IMR-90 (cell line): ENCODE measurements around the gene SLC13A5. TPM values are rescaled to one million over a fixed set of nuclear protein-coding genes. Genes with fewer than 3 reads are reported as not detected.

Experiments
- ATAC-seq: fragments of 200-7000 bp; cut with Tn5 transposase; 2 replicates; pipeline ENCODE4 v1.9.1; 2020; ENCODE audit warnings: low read depth, mild to moderate bottlenecking, moderate library complexity
- BruUV-seq: library from RNA; stranded (reverse); fragments of 400-500 nt; replicated peaks from 2 replicates; lab custom pipeline; 2021; lab: Mats Ljungman, UMichigan
- CTCF ChIA-PET: fragments of 300-600 bp; formaldehyde crosslinking; extraction: SDS; loops from one replicate; lab custom pipeline; 2021; ENCODE audit warnings: antibody characterized with exemption; lab: Yijun Ruan, JAX
- POLR2A ChIA-PET: fragments of 300-600 bp; sonication (Branson Sonifier 250); formaldehyde crosslinking; loops from one replicate; lab custom pipeline; 2022; ENCODE audit warnings: antibody characterized with exemption; ENCODE audit not compliant: unreplicated experiment; lab: Charles Lee
- DNase-seq: peaks from one replicate; pipeline ENCODE4 v3.0.0; 2013
- H2AFZ ChIP-seq: replicated peaks from 2 replicates; pipeline ENCODE3; 2013; ENCODE audit warnings: low read length, mild to moderate bottlenecking; ENCODE audit not compliant: poor library complexity
- H2AK5ac ChIP-seq: 2 replicates; pipeline ENCODE4 v1.6.1; 2013; ENCODE audit warnings: low read depth, low read length, inconsistent platforms
- H2AK9ac ChIP-seq: replicated peaks from 2 replicates; pipeline ENCODE3; 2013; ENCODE audit warnings: mild to moderate bottlenecking, low read depth, low read length, moderate library complexity; ENCODE audit not compliant: poor library complexity
- H2BK120ac ChIP-seq: 2 replicates; pipeline ENCODE4 v1.6.1; 2013; ENCODE audit warnings: low read depth, low read length, inconsistent platforms
- H2BK15ac ChIP-seq: 3 replicates; pipeline ENCODE4 v1.6.1; 2013; ENCODE audit warnings: low read depth, low read length, inconsistent platforms
- H2BK20ac ChIP-seq: 2 replicates; pipeline ENCODE4 v1.6.1; 2013; ENCODE audit warnings: low read depth, mild to moderate bottlenecking, inconsistent platforms, low read length, moderate library complexity
- H2BK5ac ChIP-seq: 2 replicates; pipeline ENCODE4 v1.6.1; 2013; ENCODE audit warnings: mild to moderate bottlenecking, low read depth, low read length, inconsistent platforms; ENCODE audit not compliant: poor library complexity, severe bottlenecking
- H3K14ac ChIP-seq: replicated peaks from 2 replicates; pipeline ENCODE4 v1.6.1; 2013; ENCODE audit warnings: low read depth, low read length, inconsistent platforms
- H3K18ac ChIP-seq: 2 replicates; pipeline ENCODE4 v1.6.1; 2013; ENCODE audit warnings: low read depth, low read length, control low read depth
- H3K23ac ChIP-seq: 2 replicates; pipeline ENCODE4 v1.6.1; 2013; ENCODE audit warnings: low read depth, low read length, inconsistent platforms
- H3K27ac ChIP-seq: 2 replicates; pipeline ENCODE4 v1.5.1; 2013; ENCODE audit warnings: mild to moderate bottlenecking, control low read depth, low read length; ENCODE audit not compliant: insufficient read depth
- H3K27me3 ChIP-seq: 2 replicates; pipeline ENCODE4 v1.6.1; 2013; ENCODE audit warnings: low read length; ENCODE audit not compliant: control insufficient read depth, insufficient read depth
- H3K36me3 ChIP-seq: 2 replicates; pipeline ENCODE4 v1.6.1; 2013; ENCODE audit warnings: low read length, mixed read lengths; ENCODE audit not compliant: control insufficient read depth, insufficient read depth
- H3K4ac ChIP-seq: 2 replicates; pipeline ENCODE4 v1.6.1; 2013; ENCODE audit warnings: low read depth, low read length, inconsistent platforms
- H3K4me1 ChIP-seq: 2 replicates; pipeline ENCODE4 v1.6.1; 2013; ENCODE audit warnings: low read length, mixed read lengths; ENCODE audit not compliant: control insufficient read depth, insufficient read depth
- H3K4me2 ChIP-seq: 2 replicates; pipeline ENCODE4 v1.6.1; 2013; ENCODE audit warnings: low read depth, mild to moderate bottlenecking, control low read depth, low read length, moderate library complexity
- H3K4me3 ChIP-seq: 2 replicates; pipeline ENCODE4 v1.5.1; 2013; ENCODE audit warnings: low read depth, mild to moderate bottlenecking, control low read depth, low read length, moderate library complexity; ENCODE audit not compliant: insufficient read depth
- H3K56ac ChIP-seq: 2 replicates; pipeline ENCODE4 v1.6.1; 2013; ENCODE audit warnings: low read length, inconsistent platforms; ENCODE audit not compliant: insufficient read depth; ENCODE audit errors: extremely low read depth
- H3K79me1 ChIP-seq, 2 experiments: 2 replicates each; pipeline ENCODE4 v1.6.1; 2013; ENCODE audit warnings: low read length in 2 of 2, inconsistent platforms in 1 of 2, low read depth in 1 of 2
- H3K9ac ChIP-seq: 2 replicates; pipeline ENCODE4 v1.6.1; 2013; ENCODE audit warnings: low read depth, low read length, control low read depth
- H3K9me1 ChIP-seq: 2 replicates; pipeline ENCODE4 v1.6.1; 2013; ENCODE audit warnings: low read length, inconsistent platforms; ENCODE audit not compliant: insufficient read depth
- H3K9me3 ChIP-seq: 2 replicates; pipeline ENCODE4 v1.6.1; 2013; ENCODE audit warnings: low read length; ENCODE audit not compliant: control insufficient read depth, insufficient read depth
- H4K20me1 ChIP-seq: 2 replicates; pipeline ENCODE4 v1.6.1; 2013; ENCODE audit warnings: low read length, inconsistent platforms; ENCODE audit not compliant: insufficient read depth
- H4K5ac ChIP-seq: 2 replicates; pipeline ENCODE4 v1.6.1; 2013; ENCODE audit warnings: mild to moderate bottlenecking, low read depth, low read length, control low read depth
- H4K8ac ChIP-seq, 2 experiments: 2 replicates each; pipeline ENCODE4 v1.6.1; 2013; ENCODE audit warnings: low read depth in 2 of 2, low read length in 2 of 2, control low read depth in 1 of 2, inconsistent platforms in 1 of 2
- H4K91ac ChIP-seq: 2 replicates; pipeline ENCODE4 v1.6.1; 2013; ENCODE audit warnings: low read depth, low read length, inconsistent platforms; ENCODE audit not compliant: insufficient read depth
- CEBPB ChIP-seq: IDR thresholded peaks from 2 replicates; pipeline ENCODE4 v1.6.1; 2012; ENCODE audit warnings: low read depth, low read length, improper control_type of control experiment
- MAFK ChIP-seq: IDR thresholded peaks from 2 replicates; pipeline ENCODE4 v1.6.1; 2012; ENCODE audit warnings: low read depth, low read length, improper control_type of control experiment
- SMC3 ChIP-seq: fragments of 150-350 bp; IDR thresholded peaks from 2 replicates; pipeline ENCODE4 v1.6.1; 2016; ENCODE audit warnings: low read depth, mild to moderate bottlenecking, antibody characterized with exemption, low read length, moderate library complexity
- USF2 ChIP-seq: fragments of 150-350 bp; IDR thresholded peaks from 2 replicates; pipeline ENCODE4 v1.6.1; 2017; ENCODE audit warnings: mild to moderate bottlenecking, antibody characterized with exemption, low read length, low read depth
- WGBS, 2 experiments: methylation state at CpG; one replicate each; pipeline versions ENCODE4 v1.1.5 to v1.1.7; 2013; ENCODE audit warnings: missing lambda C conversion rate in 2 of 2; ENCODE audit not compliant: insufficient read length in 1 of 2; ENCODE audit errors: extremely low coverage in 2 of 2; 5-methylcytosine and 5-hydroxymethylcytosine counted together
- dilution Hi-C: fragments of 300-500 bp; cut with HindIII; formaldehyde crosslinking; loops from one replicate; pipeline ENCODE4 v1.14.3; 2018; ENCODE audit warnings: low sequenced_read_pairs; ENCODE audit not compliant: unreplicated experiment
- in situ Hi-C: fragments of 300-500 bp; cut with MboI; formaldehyde crosslinking; loops from 3 replicates; pipeline ENCODE4 v1.14.3; 2019; ENCODE audit warnings: low sequenced_read_pairs, inconsistent platforms, mixed read lengths
- intact Hi-C: fragments of 100-400 bp; cut with micrococcal nuclease; formaldehyde crosslinking; loops from 2 replicates; pipeline ENCODE4 v1.10.0; 2022
- polyA plus RNA-seq, 3 experiments: library from polyadenylated mRNA; depleted of rRNA; stranded (reverse); fragments of >200 nt; gene quantifications; 2 replicates each; pipeline ENCODE4 v1.2.3, GENCODE V29; 2012; ENCODE audit warnings: low replicate concordance in 1 of 3
- total RNA-seq: library from RNA; depleted of rRNA; stranded (reverse); fragments of >200 nt; gene quantifications from 2 replicates; pipeline ENCODE4 v1.2.3, GENCODE V29; 2012

The SLC13A5 gene
- total and polyA plus RNA-seq, 2 of the 4 experiments (the other 2 are of a cell fraction): not detected

- Histone ChIP-seq H2AK5ac (no peak overlapping the region), H3K36me3 (no peaks in the 10 kb centered on the region), H3K27me3 (peaks cover 25% of the 10 kb centered on the region), H3K27ac (no peak overlapping the region), H2AK9ac (no peak overlapping the region), H2BK20ac (no peak overlapping the region), H2BK5ac (no peak overlapping the region), H3K18ac (no peak overlapping the region), H3K9me1 (no peaks in the 10 kb centered on the region), H2AFZ (no peak overlapping the region), H3K4me2 (no peak overlapping the region), H3K4me3 (no peak overlapping the region), H3K9me3 (no peaks in the 10 kb centered on the region), H3K14ac (no peak overlapping the region), H3K4me1 (no peaks in the 10 kb centered on the region), H2BK15ac (no peak overlapping the region), H3K79me1 (no peaks in the 10 kb centered on the region), H4K5ac (no peak overlapping the region), H3K23ac (no peak overlapping the region), H3K4ac (no peak overlapping the region), H3K9ac (no peak overlapping the region), H3K56ac (no peak overlapping the region), H4K91ac (no peak overlapping the region), H2BK120ac (no peak overlapping the region), H4K20me1 (no peaks in the 10 kb centered on the region), H4K8ac (no peak overlapping the region)
- WGBS, 2 experiments: no CpG with 5 or more reads among the region's 6 CpGs
- CTCF ChIA-PET: no interaction called here
- POLR2A ChIA-PET: no interaction called here
- TF ChIP-seq CEBPB (no peak), MAFK (no peak), SMC3 (no peak), USF2 (no peak)
- intact Hi-C loops (no loop called here), in situ Hi-C loops (no loop called here), dilution Hi-C loops (no loop called here)
- BruUV-seq: no TSS peak
- DNase-seq: no peak
- no peak for ATAC-seq
These were observed 42.2 kb downstream of the SLC13A5 start for GRCh38 chr17:6670999-6671398.
